CD14-positive monocyte (primary cell): ENCODE results near the gene ADI1. TPM values are rescaled to one million over a fixed set of nuclear protein-coding genes. Genes with fewer than 3 reads are reported as not detected.

Source experiments
- DNase-seq, 3 donors: peaks; one replicate each; pipeline ENCODE4 v3.0.0-alpha.2; 2011 to 2022
- H2AFZ ChIP-seq: 2 replicates; pipeline ENCODE4 v1.6.0; 2012; ENCODE audit warnings: mild to moderate bottlenecking, low read depth, low read length, inconsistent platforms; ENCODE audit not compliant: insufficient read depth, poor library complexity, severe bottlenecking
- H3K27ac ChIP-seq, 2 donors: 1 replicate in 1 of 2; 2 replicates in 1 of 2; pipeline ENCODE4 v1.5.1; 2012 to 2013; ENCODE audit warnings: low read length in 2 of 2, control low read depth in 1 of 2, inconsistent platforms in 1 of 2, low read depth in 1 of 2, mild to moderate bottlenecking in 1 of 2
- H3K27me3 ChIP-seq, 2 donors: one replicate each; pipeline versions ENCODE4 v1.6.0 to v1.6.1; 2011 to 2013; ENCODE audit warnings: low read length in 2 of 2; ENCODE audit not compliant: control insufficient read depth in 2 of 2, insufficient read depth in 2 of 2
- H3K36me3 ChIP-seq, 2 donors: replicated peaks in 1 of 2; 1 replicate in 1 of 2; 2 replicates in 1 of 2; pipeline versions ENCODE4 v1.5.1 to v1.6.1; 2012 to 2013; ENCODE audit warnings: low read length in 2 of 2, control low read depth in 1 of 2, inconsistent platforms in 1 of 2, mild to moderate bottlenecking in 1 of 2; ENCODE audit not compliant: insufficient read depth in 2 of 2, control insufficient read depth in 1 of 2
- H3K4me1 ChIP-seq, 2 donors: 1 replicate in 1 of 2; 2 replicates in 1 of 2; pipeline versions ENCODE4 v1.5.1 to v1.6.1; 2012 to 2013; ENCODE audit warnings: low read length in 2 of 2, control low read depth in 1 of 2, inconsistent platforms in 1 of 2, mild to moderate bottlenecking in 1 of 2, moderate library complexity in 1 of 2; ENCODE audit not compliant: insufficient read depth in 2 of 2, control insufficient read depth in 1 of 2
- H3K4me2 ChIP-seq: replicated peaks from 2 replicates; pipeline ENCODE3; 2012; ENCODE audit warnings: low read length, moderate library complexity, mild to moderate bottlenecking; ENCODE audit not compliant: poor library complexity, severe bottlenecking; ENCODE audit errors: extremely low read depth
- H3K4me3 ChIP-seq, 3 experiments: fragments of 200-600 bp in 1 of 3; sonication (generic) in 1 of 3; replicated peaks in 1 of 3; 1 replicate in 2 of 3; 2 replicates in 1 of 3; pipeline ENCODE4 v1.5.1; 2011 to 2013; ENCODE audit warnings: low read length in 3 of 3, mild to moderate bottlenecking in 3 of 3, control low read depth in 2 of 3, low read depth in 2 of 3, inconsistent platforms in 1 of 3, moderate library complexity in 1 of 3
- H3K79me2 ChIP-seq: 2 replicates; pipeline ENCODE4 v1.6.0; 2012; ENCODE audit warnings: mild to moderate bottlenecking, control low read depth, inconsistent platforms, low read length, moderate library complexity; ENCODE audit not compliant: insufficient read depth
- H3K9ac ChIP-seq: 2 replicates; pipeline ENCODE4 v1.6.0; 2017; ENCODE audit warnings: low read length, mild to moderate bottlenecking; ENCODE audit not compliant: insufficient read depth, poor library complexity, severe bottlenecking
- H3K9me3 ChIP-seq, 2 donors: replicated peaks in 1 of 2; 1 replicate in 1 of 2; 2 replicates in 1 of 2; pipeline versions ENCODE4 v1.5.1 to v1.6.1; 2012 to 2013; ENCODE audit warnings: low read length in 2 of 2, control low read depth in 1 of 2; ENCODE audit not compliant: control insufficient read depth in 1 of 2, insufficient read depth in 1 of 2
- H4K20me1 ChIP-seq: 2 replicates; pipeline ENCODE4 v1.6.0; 2012; ENCODE audit warnings: mild to moderate bottlenecking, low read length, control low read depth, moderate library complexity; ENCODE audit not compliant: insufficient read depth
- H3K27ac Mint-ChIP-seq, 7 donors: one replicate each; pipeline ENCODE4 v1.8.0; 2020; ENCODE audit warnings: mild to moderate bottlenecking in 7 of 7, mixed read lengths in 7 of 7, moderate library complexity in 6 of 7, inconsistent platforms in 2 of 7
- H3K27me3 Mint-ChIP-seq, 3 donors: one replicate each; pipeline ENCODE4 v1.8.0; 2021 to 2022; ENCODE audit warnings: low read depth in 3 of 3, mild to moderate bottlenecking in 3 of 3, mixed read lengths in 3 of 3, moderate library complexity in 3 of 3, inconsistent platforms in 1 of 3
- H3K36me3 Mint-ChIP-seq, 2 donors: one replicate each; pipeline ENCODE4 v1.8.0; 2020; ENCODE audit warnings: mixed read lengths in 2 of 2, inconsistent platforms in 1 of 2, mild to moderate bottlenecking in 1 of 2
- H3K4me1 Mint-ChIP-seq: one replicate; pipeline ENCODE4 v1.8.0; 2020; ENCODE audit warnings: mild to moderate bottlenecking, mixed read lengths
- H3K4me3 Mint-ChIP-seq, 2 donors: one replicate each; pipeline ENCODE4 v1.8.0; 2020; ENCODE audit warnings: mild to moderate bottlenecking in 2 of 2, mixed read lengths in 2 of 2, moderate library complexity in 1 of 2
- H3K9me3 Mint-ChIP-seq, 7 donors: one replicate each; pipeline ENCODE4 v1.8.0; 2020 to 2022; ENCODE audit warnings: mixed read lengths in 7 of 7, mild to moderate bottlenecking in 6 of 7, moderate library complexity in 6 of 7, inconsistent platforms in 2 of 7
- WGBS: methylation state at CpG from one replicate; pipeline ENCODE4 v1.1.5; 2013; ENCODE audit warnings: missing lambda C conversion rate; ENCODE audit not compliant: insufficient coverage; 5-methylcytosine and 5-hydroxymethylcytosine counted together
- intact Hi-C, 2 donors: fragments of 100-400 bp; cut with micrococcal nuclease; formaldehyde crosslinking; loops; one replicate each; pipeline versions ENCODE4 v1.15.0 to v1.15.1; 2023
- polyA plus RNA-seq, 3 donors: library from polyadenylated mRNA; depleted of rRNA in 1 of 3; unstranded in 2 of 3; stranded (reverse) in 1 of 3; fragments of 300-500 nt in 2 of 3; fragments of >200 nt in 1 of 3; fragmentation: Illumina TruSeq in 2 of 3; gene quantifications; 1 replicate in 2 of 3; 2 replicates in 1 of 3; pipeline ENCODE4 v1.2.3, GENCODE V29; 2012 to 2021
- TF ChIP-seq, protein P1 (sequence below): fragments of 200-600 bp; IDR thresholded peaks from one replicate; pipeline ENCODE4 v1.8.0; 2022; ENCODE audit warnings: antibody characterized with exemption, mild to moderate bottlenecking

The ADI1 gene
- polyA plus RNA-seq, 3 donors = 30.5 to 89.1 (median 79.3) TPM

GRCh38 chr2:3505771-3506170, 13.6 kb downstream of the ADI1 start:
- no peak for DNase-seq
- no peaks in the 10 kb centered on the region for H3K4me1 ChIP-seq
- H3K9me3 Mint-ChIP-seq = peaks cover 0 to 7% (median 4%) of the 10 kb centered on the region in 7 donors
- H3K4me1 Mint-ChIP-seq = peaks cover 4% of the 10 kb centered on the region
- no peak overlapping the region for H3K4me3 ChIP-seq
- no peaks in the 10 kb centered on the region for H3K27me3 ChIP-seq
- TF ChIP-seq, protein P1, sequence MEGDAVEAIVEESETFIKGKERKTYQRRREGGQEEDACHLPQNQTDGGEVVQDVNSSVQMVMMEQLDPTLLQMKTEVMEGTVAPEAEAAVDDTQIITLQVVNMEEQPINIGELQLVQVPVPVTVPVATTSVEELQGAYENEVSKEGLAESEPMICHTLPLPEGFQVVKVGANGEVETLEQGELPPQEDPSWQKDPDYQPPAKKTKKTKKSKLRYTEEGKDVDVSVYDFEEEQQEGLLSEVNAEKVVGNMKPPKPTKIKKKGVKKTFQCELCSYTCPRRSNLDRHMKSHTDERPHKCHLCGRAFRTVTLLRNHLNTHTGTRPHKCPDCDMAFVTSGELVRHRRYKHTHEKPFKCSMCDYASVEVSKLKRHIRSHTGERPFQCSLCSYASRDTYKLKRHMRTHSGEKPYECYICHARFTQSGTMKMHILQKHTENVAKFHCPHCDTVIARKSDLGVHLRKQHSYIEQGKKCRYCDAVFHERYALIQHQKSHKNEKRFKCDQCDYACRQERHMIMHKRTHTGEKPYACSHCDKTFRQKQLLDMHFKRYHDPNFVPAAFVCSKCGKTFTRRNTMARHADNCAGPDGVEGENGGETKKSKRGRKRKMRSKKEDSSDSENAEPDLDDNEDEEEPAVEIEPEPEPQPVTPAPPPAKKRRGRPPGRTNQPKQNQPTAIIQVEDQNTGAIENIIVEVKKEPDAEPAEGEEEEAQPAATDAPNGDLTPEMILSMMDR = no peak
- H3K27ac ChIP-seq = no peak overlapping the region
- peaks cover 4% of the 10 kb centered on the region for H4K20me1 ChIP-seq
- peaks cover 6% of the 10 kb centered on the region for H3K79me2 ChIP-seq
- WGBS = no CpG with 5 or more reads among the region's 4 CpGs
- intact Hi-C loops = no loop called here
- H3K27ac Mint-ChIP-seq = no peak overlapping the region
- H3K4me2 ChIP-seq = no peak overlapping the region
- H3K9me3 ChIP-seq = no peaks in the 10 kb centered on the region
- H2AFZ ChIP-seq = no peak overlapping the region
- peaks cover 0 to 3% (median 0%) of the 10 kb centered on the region in 3 donors for H3K27me3 Mint-ChIP-seq
- no peak overlapping the region for H3K9ac ChIP-seq
- peaks cover 72 to 92% of the 10 kb centered on the region in 2 donors for H3K36me3 Mint-ChIP-seq
- peaks cover 35 to 92% of the 10 kb centered on the region in 2 donors for H3K36me3 ChIP-seq
- H3K4me3 Mint-ChIP-seq = no peak overlapping the region

- TF ChIP-seq, protein P1 = no peak
- Mint-ChIP-seq H3K4me3 (no peak overlapping the region), H3K27me3 (peaks cover 0 to 2% (median 0%) of the 10 kb centered on the region in 3 donors), H3K36me3 (peaks cover 76 to 92% of the 10 kb centered on the region in 2 donors), H3K9me3 (peaks cover 0 to 7% (median 4%) of the 10 kb centered on the region in 7 donors), H3K4me1 (peaks cover 4% of the 10 kb centered on the region), H3K27ac (peak overlapping the region in 1 of 7 donors; percentile 24)
- H3K4me3 ChIP-seq = no peak overlapping the region
- 100% methylated on average over 4 of the region's 5 CpGs for WGBS
- DNase-seq = no peak
- no peak overlapping the region for H3K9ac ChIP-seq
- H3K27ac ChIP-seq = no peak overlapping the region
- H3K4me2 ChIP-seq = no peak overlapping the region
- H3K27me3 ChIP-seq = no peaks in the 10 kb centered on the region
- H3K79me2 ChIP-seq = peaks cover 6% of the 10 kb centered on the region
- no peak overlapping the region for H2AFZ ChIP-seq
- intact Hi-C loops = no loop called here
- H3K4me1 ChIP-seq = no peaks in the 10 kb centered on the region
- H3K36me3 ChIP-seq = peaks cover 37 to 92% of the 10 kb centered on the region in 2 donors
- peaks cover 4% of the 10 kb centered on the region for H4K20me1 ChIP-seq
- H3K9me3 ChIP-seq = no peaks in the 10 kb centered on the region
Measured at GRCh38 chr2:3504741-3505140, 14.6 kb downstream of the ADI1 start.
